SK-N-MC (cell line): Measurements from ENCODE around the gene ZKSCAN1.

Experiments
- EZH2 ChIP-seq: fragments of 200-600 bp; sonication (generic); IDR thresholded peaks from one replicate; pipeline ENCODE4 v1.6.1; 2017; ENCODE audit warnings: antibody characterized with exemption
- FOXP2 ChIP-seq: optimal IDR thresholded peaks from 2 replicates; pipeline ENCODE3; 2011; ENCODE audit warnings: mild to moderate bottlenecking, moderate library complexity; ENCODE audit not compliant: insufficient read depth; ENCODE audit errors: extremely low read length, control extremely low read depth
- POLR2AphosphoS5 ChIP-seq: IDR thresholded peaks from 2 replicates; pipeline ENCODE4 v1.6.1; 2012; ENCODE audit warnings: mild to moderate bottlenecking, low read depth, low read length, borderline replicate concordance

DNA sequence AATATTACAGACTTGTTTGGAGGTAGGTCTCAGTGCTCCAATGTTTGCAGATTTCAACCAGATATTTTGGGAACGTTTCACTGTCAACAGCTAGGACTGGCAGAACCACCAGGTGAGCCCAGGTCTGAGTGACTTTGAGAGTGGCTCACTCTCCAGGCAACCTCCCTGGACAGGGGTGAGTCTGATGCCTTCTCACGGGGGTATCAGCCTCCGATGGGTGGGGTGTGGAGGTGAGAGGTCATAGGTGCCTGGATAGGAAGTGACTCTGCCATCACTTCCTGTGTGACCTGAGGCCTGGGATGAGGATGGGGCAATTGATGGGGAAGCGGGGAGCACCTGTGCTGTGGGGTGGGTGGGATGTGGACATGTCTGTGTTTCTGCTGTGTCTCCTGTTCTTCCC lies 44.2 kb upstream of the ZKSCAN1 start:
- no peak for TF ChIP-seq POLR2AphosphoS5
- TF ChIP-seq EZH2 = no peak
- TF ChIP-seq FOXP2 = no peak
